Neutrophil (primary cell): ENCODE results near the gene OOSP4A.

ENCODE experiments used
- H3K27ac ChIP-seq: fragments of 200-600 bp; sonication (generic); 2 replicates; pipeline ENCODE4 v1.5.1; 2016; ENCODE audit warnings: mild to moderate bottlenecking, moderate library complexity
- H3K27me3 ChIP-seq: fragments of 200-600 bp; sonication (generic); 2 replicates; pipeline ENCODE4 v1.6.0; 2016; ENCODE audit warnings: mild to moderate bottlenecking
- H3K36me3 ChIP-seq: fragments of 200-600 bp; sonication (generic); 2 replicates; pipeline ENCODE4 v1.5.1; 2017
- H3K4me1 ChIP-seq, 2 experiments: fragments of 200-600 bp in 1 of 2; sonication (generic) in 1 of 2; 1 replicate in 1 of 2; 2 replicates in 1 of 2; pipeline versions ENCODE4 v1.5.1 to v1.6.1; 2013 to 2016; ENCODE audit warnings: low read depth in 1 of 2, low read length in 1 of 2, mild to moderate bottlenecking in 1 of 2, moderate library complexity in 1 of 2; ENCODE audit not compliant: control insufficient read depth in 1 of 2, insufficient read depth in 1 of 2
- H3K4me3 ChIP-seq, 2 experiments: fragments of 200-600 bp in 1 of 2; sonication (generic) in 1 of 2; 1 replicate in 1 of 2; 2 replicates in 1 of 2; pipeline ENCODE4 v1.5.1; 2013 to 2016; ENCODE audit warnings: low read depth in 1 of 2, low read length in 1 of 2, mild to moderate bottlenecking in 1 of 2, moderate library complexity in 1 of 2
- H3K9me3 ChIP-seq: fragments of 200-600 bp; sonication (generic); 2 replicates; pipeline ENCODE4 v1.5.1; 2016
- TF ChIP-seq, protein P1 (sequence below): fragments of 200-600 bp; sonication (generic); IDR thresholded peaks from 2 replicates; pipeline ENCODE4 v1.5.1; 2016; ENCODE audit warnings: antibody characterized with exemption

OOSP4A gene

DNA sequence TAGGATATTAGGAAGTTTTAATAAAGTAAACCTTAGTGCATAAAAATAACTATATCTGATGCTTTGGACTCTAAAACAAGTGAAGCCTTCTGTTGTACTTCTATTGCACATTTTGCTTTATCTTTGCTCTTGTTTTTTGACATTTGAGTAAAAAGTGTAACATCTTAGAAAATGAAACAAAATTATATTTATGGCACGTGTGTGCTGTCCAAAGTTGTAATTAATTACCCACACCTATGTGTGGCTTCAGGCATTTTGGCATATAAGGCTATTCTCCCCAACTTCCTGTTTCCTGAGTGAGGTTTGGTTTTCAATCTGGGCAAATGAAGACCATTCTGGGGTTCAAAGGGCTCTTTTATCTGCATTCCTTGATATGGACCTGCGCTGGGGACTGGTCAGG lies 25.7 kb upstream of the OOSP4A start, which contains the start of gene OOSP1:
TSS of gene OOSP1 (plus strand) at position 301 of the 400 bp plus-strand sequence. CDS start at position 324, 23 bp downstream.
- TF ChIP-seq, protein P1, sequence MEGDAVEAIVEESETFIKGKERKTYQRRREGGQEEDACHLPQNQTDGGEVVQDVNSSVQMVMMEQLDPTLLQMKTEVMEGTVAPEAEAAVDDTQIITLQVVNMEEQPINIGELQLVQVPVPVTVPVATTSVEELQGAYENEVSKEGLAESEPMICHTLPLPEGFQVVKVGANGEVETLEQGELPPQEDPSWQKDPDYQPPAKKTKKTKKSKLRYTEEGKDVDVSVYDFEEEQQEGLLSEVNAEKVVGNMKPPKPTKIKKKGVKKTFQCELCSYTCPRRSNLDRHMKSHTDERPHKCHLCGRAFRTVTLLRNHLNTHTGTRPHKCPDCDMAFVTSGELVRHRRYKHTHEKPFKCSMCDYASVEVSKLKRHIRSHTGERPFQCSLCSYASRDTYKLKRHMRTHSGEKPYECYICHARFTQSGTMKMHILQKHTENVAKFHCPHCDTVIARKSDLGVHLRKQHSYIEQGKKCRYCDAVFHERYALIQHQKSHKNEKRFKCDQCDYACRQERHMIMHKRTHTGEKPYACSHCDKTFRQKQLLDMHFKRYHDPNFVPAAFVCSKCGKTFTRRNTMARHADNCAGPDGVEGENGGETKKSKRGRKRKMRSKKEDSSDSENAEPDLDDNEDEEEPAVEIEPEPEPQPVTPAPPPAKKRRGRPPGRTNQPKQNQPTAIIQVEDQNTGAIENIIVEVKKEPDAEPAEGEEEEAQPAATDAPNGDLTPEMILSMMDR = no peak
- H3K27ac ChIP-seq = no peak within 1 kb of the TSS
- H3K4me3 ChIP-seq = no peak within 1 kb of the TSS

DNA sequence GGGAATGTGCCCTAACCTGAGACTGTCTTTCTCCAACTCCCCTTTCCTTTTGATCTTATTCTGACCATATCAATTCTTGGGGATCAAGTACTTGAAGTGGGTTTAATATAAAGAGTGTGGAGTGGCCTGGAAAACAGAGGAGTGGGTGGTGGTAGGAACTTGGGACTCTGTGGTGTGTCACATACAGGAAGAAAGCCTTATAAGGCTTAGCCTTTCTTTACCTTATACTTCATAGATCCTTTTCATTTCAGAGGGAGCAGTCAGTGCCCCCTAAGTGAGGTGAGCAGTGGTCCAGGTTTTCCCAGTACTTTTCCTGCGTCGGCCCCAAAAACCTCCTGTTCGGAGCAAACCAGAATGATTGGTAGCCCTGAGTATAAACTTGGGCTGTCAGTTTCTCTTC lies 25.1 kb upstream of the OOSP4A start:
- H3K9me3 ChIP-seq = no peaks in the 10 kb centered on the region

More for the DNA sequence above, 25.7 kb upstream of the OOSP4A start, which contains the start of gene OOSP1:
- no peaks in the 10 kb centered on the region for H3K27me3 ChIP-seq
- no peaks in the 10 kb centered on the region for H3K36me3 ChIP-seq
- no peaks in the 10 kb centered on the region for H3K9me3 ChIP-seq
- no peaks in the 10 kb centered on the region for H3K4me1 ChIP-seq

DNA sequence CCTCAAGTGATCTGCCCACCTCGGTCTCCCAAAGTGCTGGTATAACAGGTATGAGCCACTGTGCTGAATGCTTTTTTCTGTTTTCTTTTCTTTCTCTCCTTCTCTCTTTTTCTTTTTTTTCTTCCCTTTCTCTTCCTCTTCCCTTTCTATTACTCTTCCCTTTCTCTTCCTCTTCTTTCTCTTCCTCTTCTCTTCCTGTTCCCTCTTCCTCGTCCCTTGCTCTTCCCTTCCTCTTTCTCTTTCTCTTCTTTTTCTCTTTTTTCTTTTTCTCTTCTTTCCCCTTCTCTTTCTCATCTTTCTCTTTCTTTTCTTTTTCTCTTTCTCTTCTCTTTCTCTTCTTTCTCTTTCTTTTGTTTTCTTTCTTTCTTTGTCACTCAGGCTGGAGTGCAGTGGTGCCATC lies 24.4 kb upstream of the OOSP4A start:
- Histone ChIP-seq H3K4me1 (no peaks in the 10 kb centered on the region), H3K36me3 (no peaks in the 10 kb centered on the region), H3K9me3 (no peaks in the 10 kb centered on the region), H3K27me3 (no peaks in the 10 kb centered on the region), H3K4me3 (no peak overlapping the region), H3K27ac (no peak overlapping the region)
- TF ChIP-seq, protein P1 = no peak

More for the DNA sequence above, 25.1 kb upstream of the OOSP4A start:
- no peak overlapping the region for H3K27ac ChIP-seq
- TF ChIP-seq, protein P1 = no peak
- H3K4me3 ChIP-seq = no peak overlapping the region
- no peaks in the 10 kb centered on the region for H3K27me3 ChIP-seq
- H3K4me1 ChIP-seq = no peaks in the 10 kb centered on the region
- no peaks in the 10 kb centered on the region for H3K36me3 ChIP-seq

DNA sequence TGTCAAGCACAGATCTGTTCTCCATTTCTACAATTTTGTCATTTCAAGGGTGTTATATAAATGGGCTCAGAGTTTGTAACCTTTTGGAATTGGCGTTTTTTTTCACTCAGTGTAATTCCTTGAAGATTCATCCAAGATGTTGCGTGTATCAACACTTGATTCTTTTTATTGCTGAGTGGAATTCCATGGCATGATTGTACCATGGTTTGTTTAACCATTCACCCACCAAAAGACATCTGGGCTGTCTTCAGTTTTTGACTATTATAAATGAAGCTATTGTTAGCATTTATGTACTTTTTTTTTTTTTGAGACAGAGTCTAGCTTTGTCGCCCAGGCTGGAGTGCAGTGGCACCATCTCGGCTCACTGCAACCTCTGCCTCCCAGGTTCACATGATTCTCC lies 22.7 kb upstream of the OOSP4A start:
- Histone ChIP-seq H3K9me3 (no peaks in the 10 kb centered on the region), H3K4me1 (peaks cover 0 to 4% of the 10 kb centered on the region in 2 experiments), H3K4me3 (no peak overlapping the region), H3K36me3 (no peaks in the 10 kb centered on the region), H3K27me3 (no peaks in the 10 kb centered on the region), H3K27ac (no peak overlapping the region)
- TF ChIP-seq, protein P1 = no peak

DNA sequence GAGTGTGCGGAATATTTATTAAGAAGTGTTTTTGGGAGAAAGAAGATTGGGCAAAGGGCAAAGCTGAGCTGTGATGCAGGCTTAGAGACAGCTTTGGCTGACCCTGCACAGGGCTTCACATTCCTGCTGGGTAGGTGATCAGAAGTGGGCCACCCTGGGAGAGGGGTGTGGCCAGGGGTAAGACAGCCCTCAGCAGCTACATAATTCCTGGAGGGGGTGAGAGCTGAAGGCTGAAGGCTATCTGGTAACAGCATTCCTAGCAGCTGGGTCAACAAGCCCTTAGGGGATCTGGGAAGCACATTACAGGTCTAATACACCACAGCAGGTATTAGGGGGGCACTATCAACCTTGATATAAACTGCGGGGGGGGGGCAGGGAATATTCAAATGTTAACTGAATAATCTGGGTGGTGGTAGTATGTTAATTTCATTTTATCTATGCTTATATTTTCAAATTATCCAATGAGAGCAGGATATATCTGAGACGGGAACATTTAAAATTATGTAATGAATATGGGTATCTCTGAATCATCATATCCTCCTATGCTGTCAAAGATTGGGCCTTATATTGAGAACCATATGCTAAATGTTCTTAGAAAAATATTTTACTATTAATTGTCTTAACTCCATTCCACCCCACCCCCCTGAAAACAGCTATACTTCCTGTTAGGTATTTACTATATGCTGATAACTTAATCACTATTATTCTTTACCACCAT lies 19.7 kb upstream of the OOSP4A start:
- Histone ChIP-seq H3K27me3 (no peaks in the 10 kb centered on the region), H3K4me1 (peaks cover 0 to 4% of the 10 kb centered on the region in 2 experiments), H3K9me3 (no peaks in the 10 kb centered on the region), H3K4me3 (no peak overlapping the region), H3K36me3 (no peaks in the 10 kb centered on the region), H3K27ac (no peak overlapping the region)
- TF ChIP-seq, protein P1 = no peak
